RWPE1 (cell line): ENCODE data around the gene ZNF648.

Source experiments
- CTCF ChIA-PET: fragments of 350-600 bp; sonication (Branson Sonifier 250); formaldehyde crosslinking; extraction: SDS; loops from one replicate; lab custom pipeline; 2021; lab: Yijun Ruan, JAX
- POLR2A ChIA-PET: fragments of 400-600 bp; formaldehyde crosslinking; extraction: SDS; loops from one replicate; lab custom pipeline; 2020; ENCODE audit warnings: antibody characterized with exemption; ENCODE audit not compliant: low non-redundant PET; lab: Yijun Ruan, JAX
- DNase-seq: peaks from one replicate; pipeline ENCODE4 v3.0.0; 2012; ENCODE audit warnings: low spot score
- H3K27ac ChIP-seq: fragments of 450-650 bp; 2 replicates; pipeline ENCODE4 v1.5.1; 2017
- TF ChIP-seq, protein P1 (sequence below): fragments of 450-650 bp; conservative IDR thresholded peaks from 2 replicates; pipeline ENCODE4 v1.5.1; 2017; ENCODE audit warnings: low read depth, mild to moderate bottlenecking

The ZNF648 gene

DNA sequence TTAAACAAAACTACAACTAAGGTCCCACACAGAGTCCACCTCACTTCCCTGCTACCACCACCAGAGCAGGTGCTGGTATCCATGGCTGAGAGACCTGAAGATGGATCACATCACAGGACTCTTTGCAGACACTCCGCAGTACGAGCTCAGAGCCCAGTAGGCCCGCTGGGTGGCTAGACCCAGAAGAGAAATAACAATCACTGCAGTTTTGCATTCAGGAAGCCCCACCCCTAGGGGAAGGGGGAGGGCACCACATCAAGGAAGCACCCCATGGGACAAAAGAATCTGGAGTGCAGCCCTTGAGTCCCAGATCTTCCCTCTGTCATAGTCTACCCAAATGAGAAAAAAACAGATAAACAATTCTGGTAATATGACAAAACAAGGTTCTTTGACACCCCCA, 56.9 kb downstream of the ZNF648 start:
- POLR2A ChIA-PET = no interaction called here
- CTCF ChIA-PET = no interaction called here
- H3K27ac ChIP-seq = no peak overlapping the region

More for the DNA sequence above, 56.9 kb downstream of the ZNF648 start:
- TF ChIP-seq, protein P1, sequence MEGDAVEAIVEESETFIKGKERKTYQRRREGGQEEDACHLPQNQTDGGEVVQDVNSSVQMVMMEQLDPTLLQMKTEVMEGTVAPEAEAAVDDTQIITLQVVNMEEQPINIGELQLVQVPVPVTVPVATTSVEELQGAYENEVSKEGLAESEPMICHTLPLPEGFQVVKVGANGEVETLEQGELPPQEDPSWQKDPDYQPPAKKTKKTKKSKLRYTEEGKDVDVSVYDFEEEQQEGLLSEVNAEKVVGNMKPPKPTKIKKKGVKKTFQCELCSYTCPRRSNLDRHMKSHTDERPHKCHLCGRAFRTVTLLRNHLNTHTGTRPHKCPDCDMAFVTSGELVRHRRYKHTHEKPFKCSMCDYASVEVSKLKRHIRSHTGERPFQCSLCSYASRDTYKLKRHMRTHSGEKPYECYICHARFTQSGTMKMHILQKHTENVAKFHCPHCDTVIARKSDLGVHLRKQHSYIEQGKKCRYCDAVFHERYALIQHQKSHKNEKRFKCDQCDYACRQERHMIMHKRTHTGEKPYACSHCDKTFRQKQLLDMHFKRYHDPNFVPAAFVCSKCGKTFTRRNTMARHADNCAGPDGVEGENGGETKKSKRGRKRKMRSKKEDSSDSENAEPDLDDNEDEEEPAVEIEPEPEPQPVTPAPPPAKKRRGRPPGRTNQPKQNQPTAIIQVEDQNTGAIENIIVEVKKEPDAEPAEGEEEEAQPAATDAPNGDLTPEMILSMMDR = no peak
- no peak for DNase-seq
